Measurements from ENCODE around the gene IFI27.
"Not testable (repeated sequence)": the region's sequence is repeated elsewhere in the genome, so short reads cannot be mapped to it uniquely, and the experiment has no call there.

Gene IFI27

GRCh38 chr14:94126800-94127199, 16.3 kb downstream of the IFI27 start:
- DNase-seq: no peak

GRCh38 chr14:94127330-94127729, 16.8 kb downstream of the IFI27 start:
- DNase-seq: no peak

- DNase-seq: no peak
Measured at GRCh38 chr14:94128216-94128839, 17.8 kb downstream of the IFI27 start.

- DNase-seq: peak; percentile 85 to 89
Measured at GRCh38 chr14:94129111-94129757, 18.7 kb downstream of the IFI27 start, which contains the start of gene IFI27L2. IFI27L2 (minus strand) TSS chr14:94129604; CDS start chr14:94129564, 40 bp downstream.

- no peak for DNase-seq
Measured at GRCh38 chr14:94129758-94130414, 19.4 kb downstream of the IFI27 start.

- peak; percentile 43 to 74 for DNase-seq
Measured at GRCh38 chr14:94132285-94132887, 21.9 kb downstream of the IFI27 start.

- DNase-seq: no peak
Measured at GRCh38 chr14:94135476-94135875, 24.9 kb downstream of the IFI27 start.

GRCh38 chr14:94136575-94137331, 26.2 kb downstream of the IFI27 start:
- peak; percentile 68 to 84 for DNase-seq

GRCh38 chr14:94138251-94138650, 27.7 kb downstream of the IFI27 start:
- no peak for DNase-seq

GRCh38 chr14:94139006-94139405, 28.5 kb downstream of the IFI27 start:
- DNase-seq: no peak

GRCh38 chr14:94139421-94139820, 28.9 kb downstream of the IFI27 start:
- no peak for DNase-seq

- DNase-seq: no peak
Measured at GRCh38 chr14:94142247-94142646, 31.7 kb downstream of the IFI27 start.

GRCh38 chr14:94142836-94143235, 32.3 kb downstream of the IFI27 start:
- DNase-seq: no peak

- DNase-seq: no peak
Measured at GRCh38 chr14:94143239-94143638, 32.7 kb downstream of the IFI27 start.

- DNase-seq: no peak
Measured at GRCh38 chr14:94143711-94144110, 33.2 kb downstream of the IFI27 start.

GRCh38 chr14:94144765-94145164, 34.2 kb downstream of the IFI27 start:
- no peak for DNase-seq

GRCh38 chr14:94145902-94146527, 35.5 kb downstream of the IFI27 start:
- DNase-seq: no peak

GRCh38 chr14:94152676-94153075, 42.1 kb downstream of the IFI27 start:
- DNase-seq: no peak

GRCh38 chr14:94153750-94154342, 43.3 kb downstream of the IFI27 start:
- no peak for DNase-seq

- DNase-seq: not testable (repeated sequence)
Measured at GRCh38 chr14:94156143-94156542, 45.6 kb downstream of the IFI27 start.

- no peak for DNase-seq
Measured at GRCh38 chr14:94157197-94157596, 46.7 kb downstream of the IFI27 start.

Data from hippocampal formation (tissue), 2 donors.